ENCODE data around the gene CDK15. TPM values are rescaled to one million over a fixed set of nuclear protein-coding genes. Genes with fewer than 3 reads are reported as not detected.

CDK15 gene
- total and polyA plus RNA-seq, 9 of the 15 experiments (the other 6 are each of a cell fraction or from before 2014, with no cell fraction given) = not detected

- Histone ChIP-seq H3K27me3 (ENCODE audit: control insufficient read depth in 2 of 2, insufficient read depth in 2 of 2, low read length in 2 of 2) (no peaks in the 10 kb centered on the region; a peak in 1 of 5 replicates), H3K4me2 (ENCODE audit: insufficient read depth, low read length) (no peak overlapping the region), H4K20me1 (replicated peaks; ENCODE audit: control insufficient read depth, insufficient read depth, low read length) (no peaks in the 10 kb centered on the region), H3K9me1 (ENCODE audit: control insufficient read depth, insufficient read depth, low read length) (no peaks in the 10 kb centered on the region), H3K9me3 (replicated peaks; ENCODE audit: control insufficient read depth, insufficient read depth, low read depth, low read length) (no peaks in the 10 kb centered on the region), H3K36me3 (ENCODE audit: control insufficient read depth, insufficient read depth, low read length) (no peaks in the 10 kb centered on the region), H3K4me3 (no peak overlapping the region), H3K27ac (ENCODE audit: extremely low read depth, low read depth, low read length) (no peak overlapping the region), H3K4me1 (replicated peaks in 1 of 2; ENCODE audit: control insufficient read depth in 2 of 2, insufficient read depth in 2 of 2, low read length in 2 of 2) (no peaks in the 10 kb centered on the region), H3K9ac (ENCODE audit: insufficient read depth in 1 of 2, low read depth in 2 of 2, low read length in 2 of 2) (no peak overlapping the region), H2AFZ (ENCODE audit: low read depth, low read length) (no peak overlapping the region), H3K79me2 (ENCODE audit: control insufficient read depth, insufficient read depth, low read length) (no peaks in the 10 kb centered on the region)
- ATAC-seq = no peak
- no TSS peak for BruUV-seq (replicated peaks)
- in situ Hi-C loops (cut with MboI) (no loop called here), intact Hi-C loops (cut with micrococcal nuclease) (no loop called here)
- no peak for TF ChIP-seq ZNF280B (CRISPR knock-in tag; IDR thresholded peaks at IDR 0.05)
- no peak for TF ChIP-seq HEY1 (CRISPR knock-in tag; IDR thresholded peaks at IDR 0.05; ENCODE audit: borderline replicate concordance)
- no peak for TF ChIP-seq ZNF57 (CRISPR knock-in tag; IDR thresholded peaks at IDR 0.05)
- TF ChIP-seq MAX (CRISPR knock-in tag; IDR thresholded peaks at IDR 0.05) = no peak
- TF ChIP-seq SNAPC5 (CRISPR knock-in tag; IDR thresholded peaks at IDR 0.05) = no peak
- no peak for TF ChIP-seq CHD4 (IDR thresholded peaks at IDR 0.05; ENCODE audit: insufficient read depth, insufficient replicate concordance, low read depth, low read length, poor library complexity, severe bottlenecking)
- WGBS (ENCODE audit: insufficient coverage, low coverage, missing lambda C conversion rate) = 6% methylated on average over 4 of the region's 4 CpGs
- ChIA-PET CTCF (ENCODE audit: low intra/inter-chr PET ratio) (no interaction called here), POLR2A (interaction anchor here (1.0 kb wide), 1 partner anchor 17 kb away, joined by 4 read pairs; no protein-coding TSS in a partner anchor)
- DNase-seq (ENCODE audit: extremely low read depth in 1 of 4, low spot score in 3 of 4) = no peak
- FAIRE-seq = no peak
Measured at GRCh38 chr2:201837824-201838431, 31.6 kb downstream of the CDK15 start.

All from K562 (cell line).